Fibroblast of the aortic adventitia (primary cell): ENCODE data around the gene IPO5. TPM values are rescaled to one million over a fixed set of nuclear protein-coding genes. Genes with fewer than 3 reads are reported as not detected.

Experiments used
- DNase-seq: peaks from one replicate; pipeline ENCODE4 v3.0.0-alpha.2; 2010; ENCODE audit warnings: low read depth
- H3K4me3 ChIP-seq: 2 replicates; pipeline ENCODE4 v1.5.1; 2011; ENCODE audit warnings: low read depth, mild to moderate bottlenecking, control low read depth, low read length, moderate library complexity
- small RNA-seq: library from RNA; depleted of rRNA; stranded (forward); fragments of <200 nt; gene quantifications from one replicate; pipeline ENCODE3, GENCODE V24; 2012
- total RNA-seq: library from RNA; depleted of rRNA; stranded (reverse); fragments of >200 nt; gene quantifications from 2 replicates; pipeline ENCODE4 v1.2.3, GENCODE V29; 2012; ENCODE audit warnings: low replicate concordance
- TF ChIP-seq, protein P1 (sequence below): IDR thresholded peaks from 2 replicates; pipeline ENCODE4 v1.5.1; 2011; ENCODE audit warnings: mild to moderate bottlenecking, low read length, control low read depth, inconsistent platforms; ENCODE audit not compliant: insufficient read depth

The IPO5 gene
- total RNA-seq, 1 donor = 286 TPM

DNA sequence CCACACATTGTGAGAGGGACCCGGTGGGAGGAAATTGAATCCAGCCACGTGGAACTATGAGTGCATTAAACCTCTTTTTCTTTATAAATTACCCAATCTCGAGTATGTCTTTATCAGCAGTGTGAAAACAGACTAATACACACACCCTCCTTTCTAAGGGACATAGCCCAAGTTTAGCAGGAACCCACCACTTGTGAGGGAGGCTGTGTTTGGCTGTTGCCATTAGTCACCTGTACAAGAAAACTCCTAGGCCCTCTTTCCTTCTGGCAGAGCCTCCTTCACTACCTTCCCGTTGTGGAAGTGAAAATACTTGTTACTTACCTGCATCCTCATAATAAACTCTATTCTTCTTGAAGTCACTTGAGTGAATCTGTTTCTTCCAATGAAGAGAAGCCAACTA lies 113.2 kb downstream of the IPO5 start:
- no peak for DNase-seq
- TF ChIP-seq, protein P1, sequence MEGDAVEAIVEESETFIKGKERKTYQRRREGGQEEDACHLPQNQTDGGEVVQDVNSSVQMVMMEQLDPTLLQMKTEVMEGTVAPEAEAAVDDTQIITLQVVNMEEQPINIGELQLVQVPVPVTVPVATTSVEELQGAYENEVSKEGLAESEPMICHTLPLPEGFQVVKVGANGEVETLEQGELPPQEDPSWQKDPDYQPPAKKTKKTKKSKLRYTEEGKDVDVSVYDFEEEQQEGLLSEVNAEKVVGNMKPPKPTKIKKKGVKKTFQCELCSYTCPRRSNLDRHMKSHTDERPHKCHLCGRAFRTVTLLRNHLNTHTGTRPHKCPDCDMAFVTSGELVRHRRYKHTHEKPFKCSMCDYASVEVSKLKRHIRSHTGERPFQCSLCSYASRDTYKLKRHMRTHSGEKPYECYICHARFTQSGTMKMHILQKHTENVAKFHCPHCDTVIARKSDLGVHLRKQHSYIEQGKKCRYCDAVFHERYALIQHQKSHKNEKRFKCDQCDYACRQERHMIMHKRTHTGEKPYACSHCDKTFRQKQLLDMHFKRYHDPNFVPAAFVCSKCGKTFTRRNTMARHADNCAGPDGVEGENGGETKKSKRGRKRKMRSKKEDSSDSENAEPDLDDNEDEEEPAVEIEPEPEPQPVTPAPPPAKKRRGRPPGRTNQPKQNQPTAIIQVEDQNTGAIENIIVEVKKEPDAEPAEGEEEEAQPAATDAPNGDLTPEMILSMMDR = no peak
- no peak overlapping the region for H3K4me3 ChIP-seq

DNA sequence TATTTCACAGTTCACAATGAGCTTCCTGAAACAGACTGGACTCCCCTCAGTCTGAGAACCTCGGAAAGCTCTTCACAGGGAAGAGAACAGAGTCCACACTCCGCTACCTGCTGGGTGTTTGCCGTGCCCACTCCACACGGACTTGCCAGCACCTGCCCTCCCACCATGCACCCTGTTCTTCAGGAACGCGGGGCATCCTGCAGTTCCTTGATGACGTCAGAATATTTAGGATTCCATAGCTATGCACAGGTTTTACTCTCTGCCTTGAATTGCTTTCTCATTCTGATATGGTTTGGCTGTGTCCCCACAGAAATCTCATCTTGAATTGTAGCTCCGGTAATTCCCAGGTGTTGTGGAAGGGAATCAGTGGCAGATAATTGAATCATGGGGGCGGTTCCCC lies 115.0 kb downstream of the IPO5 start:
- no peak overlapping the region for H3K4me3 ChIP-seq
- DNase-seq = no peak
- TF ChIP-seq, protein P1 = no peak

DNA sequence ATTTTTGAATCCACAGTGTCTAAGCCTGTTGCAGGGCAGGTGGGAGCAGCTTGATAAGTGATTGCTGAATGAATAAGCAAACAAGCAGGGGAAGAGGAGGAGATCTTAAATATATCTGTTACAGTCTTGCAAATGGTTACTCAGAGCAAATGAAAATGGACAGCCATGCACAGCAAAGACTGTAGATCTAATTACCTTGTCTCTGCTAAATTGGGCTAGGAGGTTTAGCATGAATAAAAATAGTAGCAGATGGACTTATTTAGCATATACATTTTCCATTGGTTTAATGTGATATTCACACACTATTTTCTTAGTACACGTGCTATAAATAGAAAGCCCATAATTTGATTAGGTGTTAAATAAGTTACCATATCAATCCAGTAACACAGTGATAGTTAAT lies 116.5 kb downstream of the IPO5 start:
- no peak for DNase-seq
- no peak overlapping the region for H3K4me3 ChIP-seq
- TF ChIP-seq, protein P1 = no peak

DNA sequence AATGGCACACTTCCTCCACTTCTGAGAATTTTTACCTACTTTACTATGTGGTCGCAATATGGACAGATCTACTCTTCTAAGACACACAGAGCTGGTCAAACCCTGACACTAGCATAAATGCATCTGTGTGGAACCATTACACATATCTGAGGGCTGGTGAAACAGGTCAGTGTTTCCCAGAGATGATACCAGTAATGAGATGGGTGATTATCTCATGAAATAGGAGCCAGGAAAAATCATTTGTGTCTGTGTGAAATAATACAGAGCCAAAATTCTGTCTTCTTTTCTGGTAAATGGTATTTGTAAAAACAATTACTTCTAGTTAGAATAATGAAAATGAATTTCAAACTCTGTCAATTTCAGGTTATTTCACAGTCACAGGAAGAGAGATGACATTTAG lies 117.8 kb downstream of the IPO5 start:
- TF ChIP-seq, protein P1 = no peak
- no peak overlapping the region for H3K4me3 ChIP-seq
- no peak for DNase-seq

DNA sequence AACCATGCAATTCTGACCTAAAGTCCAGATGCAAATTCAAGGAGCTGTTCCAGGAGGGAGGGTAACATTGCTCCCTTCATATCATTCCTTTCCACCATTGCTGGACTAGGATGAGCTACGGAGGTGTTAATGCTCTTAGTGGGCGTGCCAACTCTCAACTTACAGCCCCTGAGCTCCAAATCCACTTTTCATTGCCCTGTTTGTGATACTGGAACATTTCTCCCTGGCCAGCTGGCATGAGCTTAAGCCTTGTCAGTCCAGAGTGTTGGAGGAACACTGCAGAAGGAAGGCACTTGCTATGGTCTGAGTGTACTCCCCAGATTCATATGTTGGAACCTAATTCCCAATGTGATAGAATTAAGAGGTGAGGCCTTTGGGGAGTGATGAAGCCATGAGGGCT lies 119.0 kb downstream of the IPO5 start:
- DNase-seq = no peak
- H3K4me3 ChIP-seq = no peak overlapping the region
- TF ChIP-seq, protein P1 = no peak

Small RNA genes lying within 50 kb of the gene (small RNA-seq; reads per million reads assigned to genes)
- not detected for gene FTLP8

Other genes with a start within 250 kb of the IPO5 start
- 16.2 and 20.3 TPM in 2 replicates for gene FARP1, start 189.4 kb downstream of the IPO5 start, total RNA-seq
- not detected in 2 replicates for gene RNF113B, start 223.6 kb downstream of the IPO5 start, total RNA-seq